Urothelium cell line (cell line): ENCODE measurements around the gene YPEL3.

Source experiments
- DNase-seq: peaks from one replicate; pipeline ENCODE4 v3.0.0; 2011; ENCODE audit warnings: low spot score, mixed read lengths
- FAIRE-seq: peaks from 2 replicates; lab custom pipeline; 2011; peaks lifted over from hg19 to GRCh38; lab: Jason Lieb, UNC

The YPEL3 gene

DNA sequence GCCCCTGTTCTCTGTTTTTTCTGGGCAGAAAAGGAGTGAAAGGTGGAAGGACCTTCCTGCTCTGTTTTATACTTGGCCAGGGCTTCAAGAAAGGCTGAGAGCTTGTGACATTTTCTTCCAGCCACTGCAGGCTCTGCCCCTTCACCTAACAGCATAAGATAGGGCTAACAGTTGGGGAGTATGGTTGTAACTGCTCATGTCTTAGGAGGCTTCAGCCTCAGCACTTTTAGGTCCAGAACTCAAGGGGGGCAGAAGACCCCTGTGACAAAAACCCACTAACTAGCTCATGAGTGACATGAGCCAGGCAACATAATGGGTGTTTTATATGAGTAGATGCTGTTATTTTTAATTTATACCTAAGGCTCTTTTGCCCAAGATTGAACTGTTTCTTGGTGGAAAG is 25.5 kb downstream of the YPEL3 start:
- FAIRE-seq (no peak), DNase-seq (no peak)

- DNase-seq = no peak
These were observed 26.2 kb downstream of the YPEL3 start for GRCh38 chr16:30069611-30070462.

DNA sequence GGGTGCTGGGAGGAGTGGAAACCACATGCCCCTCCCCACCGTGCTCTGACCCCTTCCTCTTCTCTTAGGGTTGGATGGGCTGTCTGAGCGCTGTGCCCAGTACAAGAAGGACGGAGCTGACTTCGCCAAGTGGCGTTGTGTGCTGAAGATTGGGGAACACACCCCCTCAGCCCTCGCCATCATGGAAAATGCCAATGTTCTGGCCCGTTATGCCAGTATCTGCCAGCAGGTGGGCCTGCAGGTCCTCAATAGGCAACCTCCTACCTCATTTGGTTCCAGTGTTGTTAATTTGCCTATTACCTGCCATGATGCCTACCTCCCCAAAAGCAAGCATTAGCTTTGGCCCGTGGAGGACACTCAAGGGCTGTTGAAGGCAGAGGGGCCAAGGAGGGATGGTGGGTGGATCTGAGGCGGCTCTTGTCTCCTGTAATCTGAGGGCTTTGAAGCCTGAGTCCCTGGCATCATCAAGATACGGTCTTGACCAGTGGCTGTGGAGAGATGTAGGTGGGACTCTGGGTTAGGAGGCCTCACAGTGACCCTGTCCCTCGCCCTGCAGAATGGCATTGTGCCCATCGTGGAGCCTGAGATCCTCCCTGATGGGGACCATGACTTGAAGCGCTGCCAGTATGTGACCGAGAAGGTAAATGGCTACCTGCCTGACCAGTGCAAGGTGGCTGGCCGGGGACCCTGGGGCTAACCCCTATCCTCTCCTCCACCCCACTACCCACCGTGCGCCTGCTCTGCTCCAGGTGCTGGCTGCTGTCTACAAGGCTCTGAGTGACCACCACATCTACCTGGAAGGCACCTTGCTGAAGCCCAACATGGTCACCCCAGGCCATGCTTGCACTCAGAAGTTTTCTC is 27.0 kb downstream of the YPEL3 start:
- FAIRE-seq = no peak
- no peak for DNase-seq

More at GRCh38 chr16:30069611-30070462, 26.2 kb downstream of the YPEL3 start:
- no peak for FAIRE-seq

DNA sequence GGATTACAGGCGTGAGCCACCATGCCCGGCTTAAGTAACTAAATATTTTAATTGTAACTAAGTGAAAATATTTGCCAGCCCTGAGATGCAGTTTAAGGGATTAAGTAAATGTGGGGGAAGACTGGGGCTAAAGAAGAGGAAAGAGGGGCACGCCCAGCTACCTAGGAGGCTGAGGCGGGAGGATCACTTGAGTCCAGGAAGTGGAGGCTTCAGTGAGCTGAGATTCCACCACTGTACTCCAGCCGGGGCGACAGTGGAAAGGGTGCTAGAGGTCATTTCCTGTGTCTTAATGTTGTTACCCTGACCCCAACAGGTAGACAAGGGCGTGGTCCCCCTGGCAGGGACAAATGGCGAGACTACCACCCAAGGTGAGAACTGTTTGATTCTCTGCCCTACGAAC is 27.7 kb downstream of the YPEL3 start:
- no peak for FAIRE-seq
- no peak for DNase-seq

- FAIRE-seq = no peak
- no peak for DNase-seq
These were observed 28.5 kb downstream of the YPEL3 start for GRCh38 chr16:30067584-30067916.

- FAIRE-seq (no peak), DNase-seq (no peak)
These were observed 29.0 kb downstream of the YPEL3 start for GRCh38 chr16:30066761-30067583.

DNA sequence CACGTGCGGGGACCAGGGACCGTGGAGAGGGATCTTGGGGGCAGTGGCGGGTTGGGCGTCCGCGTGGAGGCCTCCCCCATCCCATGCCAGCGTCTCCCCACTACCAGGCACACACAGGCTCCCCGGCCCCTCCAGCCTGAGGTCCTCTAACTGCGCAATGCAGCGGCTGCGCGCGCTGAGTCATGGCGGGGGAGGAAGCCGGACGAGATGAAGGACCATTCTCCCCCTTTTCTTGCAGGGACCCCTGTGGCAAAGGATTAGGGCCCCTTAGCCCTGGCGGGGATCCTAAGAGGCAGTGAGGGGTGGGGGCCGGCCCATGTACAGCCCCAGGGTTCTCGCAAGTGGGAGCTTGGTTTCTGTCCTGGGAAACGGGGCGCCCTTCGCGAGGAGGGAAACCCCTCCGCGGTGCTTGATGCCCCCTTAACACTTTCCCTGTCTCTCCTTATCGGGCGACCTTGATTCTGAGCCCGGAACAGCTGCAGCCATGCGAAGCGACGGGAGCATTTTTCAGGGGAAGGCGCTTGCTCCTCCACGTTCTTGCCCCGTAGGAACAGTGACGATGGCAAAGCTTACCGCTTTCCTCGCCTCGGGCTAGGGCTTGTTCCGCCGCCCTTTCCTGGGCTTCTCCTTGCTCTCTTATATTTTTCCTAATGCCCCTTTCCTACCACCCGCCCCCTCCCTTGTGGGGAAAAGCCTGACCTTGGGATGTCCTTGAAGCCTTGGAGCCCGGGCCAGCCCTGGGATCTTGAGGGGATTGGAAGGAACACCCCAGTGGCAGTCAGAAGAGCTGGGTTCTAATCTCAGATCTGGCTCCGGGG is 29.9 kb downstream of the YPEL3 start:
- FAIRE-seq = no peak
- no peak for DNase-seq

DNA sequence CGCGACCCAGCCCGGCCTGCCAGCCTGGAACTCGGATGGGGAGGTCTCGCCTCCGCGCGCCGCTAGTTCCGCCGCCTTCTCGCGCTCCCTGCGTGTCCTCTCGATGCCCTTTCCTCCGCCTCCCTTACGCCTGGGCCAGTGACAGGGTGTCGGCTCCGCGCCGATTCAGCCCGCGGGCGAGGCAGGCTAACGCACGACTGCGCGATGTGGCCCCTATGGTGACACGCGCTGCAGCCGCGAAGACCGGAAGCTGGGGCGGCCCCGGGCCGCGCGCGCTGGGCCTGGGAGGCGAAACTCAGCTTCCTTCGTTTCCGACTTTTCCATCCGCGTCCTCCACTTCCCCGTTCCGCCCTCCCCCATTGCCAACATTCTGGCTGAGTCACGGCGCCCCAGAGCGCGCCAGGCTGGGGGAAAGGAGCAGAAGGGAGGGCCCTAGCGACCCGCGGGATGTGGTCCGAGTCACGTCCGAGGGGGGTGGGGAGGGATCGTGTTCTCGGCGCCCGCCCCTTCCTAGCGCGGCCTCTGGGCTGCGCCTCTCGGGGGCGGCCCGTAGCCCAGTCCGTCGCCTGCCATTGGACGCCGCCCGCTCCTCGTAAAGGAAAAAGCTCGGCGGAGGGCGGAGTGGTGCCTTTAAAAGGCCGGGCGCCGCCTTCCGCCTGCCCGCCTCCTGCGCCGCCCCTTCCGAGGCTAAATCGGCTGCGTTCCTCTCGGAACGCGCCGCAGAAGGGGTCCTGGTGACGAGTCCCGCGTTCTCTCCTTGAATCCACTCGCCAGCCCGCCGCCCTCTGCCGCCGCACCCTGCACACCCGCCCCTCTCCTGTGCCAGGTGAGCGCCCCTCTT is 30.7 kb downstream of the YPEL3 start, which contains the start of gene ALDOA:
TSS of gene ALDOA (plus strand) at position 659 of the 841 bp plus-strand sequence. CDS start 1,138 bp downstream, outside the sequence.
- FAIRE-seq (no peak), DNase-seq (peak; percentile 93)

DNA sequence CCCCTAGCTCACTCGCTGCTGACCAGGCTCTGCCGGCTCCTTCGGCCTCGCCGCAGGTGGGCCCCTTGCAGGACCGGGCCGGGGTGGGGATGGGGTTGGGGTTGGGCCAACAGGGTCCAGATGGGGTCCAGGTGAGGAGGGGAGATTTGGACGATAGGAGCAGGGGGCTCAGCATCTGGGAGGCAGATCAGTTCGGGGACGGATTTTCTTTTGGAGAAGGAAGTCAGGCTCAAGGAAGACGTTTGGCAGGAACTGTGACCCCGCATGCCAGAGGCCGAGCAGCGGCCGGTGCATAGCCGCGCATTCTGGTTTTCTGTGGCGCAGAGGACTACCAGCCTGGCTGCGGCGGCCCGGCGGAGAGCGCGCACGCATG is 31.3 kb downstream of the YPEL3 start:
- FAIRE-seq (no peak), DNase-seq (no peak)

- DNase-seq = peak; percentile 32
- FAIRE-seq = no peak
These were observed 31.9 kb downstream of the YPEL3 start for GRCh38 chr16:30063893-30064728.

- DNase-seq = no peak
- no peak for FAIRE-seq
These were observed 32.6 kb downstream of the YPEL3 start for GRCh38 chr16:30063278-30063892.

GRCh38 chr16:30060836-30061554 is 35.0 kb downstream of the YPEL3 start:
- DNase-seq = no peak
- FAIRE-seq = no peak

GRCh38 chr16:30060346-30060745 is 35.7 kb downstream of the YPEL3 start:
- FAIRE-seq (no peak), DNase-seq (no peak)

DNA sequence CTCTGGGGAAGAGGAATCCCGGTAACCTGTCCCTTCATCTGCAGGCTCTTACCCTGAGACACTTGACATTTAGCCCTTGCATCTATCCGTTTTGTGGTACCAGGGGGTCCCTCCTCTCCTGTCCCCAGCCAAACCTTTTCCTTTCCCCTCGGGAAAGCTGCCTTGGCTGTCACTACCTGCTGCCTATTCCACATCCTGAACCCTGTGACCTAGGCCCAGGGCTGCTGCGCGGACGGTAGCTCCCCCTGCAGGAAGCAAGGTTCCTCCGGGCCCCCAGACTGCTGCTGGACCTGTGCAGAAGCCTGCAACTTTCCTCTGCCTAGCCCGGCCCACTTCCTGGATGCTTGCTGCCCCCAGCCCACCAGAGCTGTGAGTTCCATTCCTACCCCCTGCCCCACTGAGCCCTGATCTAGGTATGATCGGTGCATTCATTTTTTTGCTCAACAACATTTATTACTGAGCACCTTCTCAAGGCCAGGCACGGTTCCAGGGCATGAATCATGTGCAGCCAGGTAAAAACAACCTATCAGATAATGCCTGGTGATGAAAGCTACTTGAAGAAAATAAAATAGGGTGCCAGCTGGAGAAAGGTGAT is 41.0 kb downstream of the YPEL3 start:
- DNase-seq (peak; percentile 25), FAIRE-seq (no peak)

GRCh38 chr16:30054451-30054850 is 41.6 kb downstream of the YPEL3 start:
- DNase-seq (no peak), FAIRE-seq (no peak)

GRCh38 chr16:30053376-30054015 is 42.5 kb downstream of the YPEL3 start:
- FAIRE-seq (no peak), DNase-seq (no peak)
